Measurements from ENCODE around the gene CORO1C.
"Not testable (repeated sequence)": the region's sequence is repeated elsewhere in the genome, so short reads cannot be mapped to it uniquely, and the experiment has no call there.

Gene CORO1C

DNA sequence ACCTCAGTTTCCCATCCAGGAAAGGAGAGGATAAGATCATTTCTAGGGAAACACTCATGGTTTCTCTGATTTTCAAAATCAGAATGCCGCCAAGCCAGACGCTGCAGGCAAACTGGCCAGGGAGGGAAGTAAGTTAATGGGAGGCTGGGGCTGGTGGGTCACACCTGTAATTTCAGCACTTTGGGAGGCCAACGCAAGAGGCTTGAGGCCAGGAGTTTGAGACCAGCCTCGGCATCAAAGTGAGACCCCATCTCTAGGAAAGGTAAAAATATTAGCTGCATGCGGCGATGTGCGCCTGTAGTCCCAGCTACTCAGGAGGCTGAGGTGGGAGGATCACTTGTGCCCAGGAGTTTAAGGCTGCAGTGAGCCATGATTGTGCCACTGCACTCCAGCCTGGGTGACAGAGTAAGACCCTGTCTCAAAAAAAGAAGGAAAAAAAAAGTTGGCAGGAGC, 98.2 kb downstream of the CORO1C start:
- DNase-seq = no peak

DNA sequence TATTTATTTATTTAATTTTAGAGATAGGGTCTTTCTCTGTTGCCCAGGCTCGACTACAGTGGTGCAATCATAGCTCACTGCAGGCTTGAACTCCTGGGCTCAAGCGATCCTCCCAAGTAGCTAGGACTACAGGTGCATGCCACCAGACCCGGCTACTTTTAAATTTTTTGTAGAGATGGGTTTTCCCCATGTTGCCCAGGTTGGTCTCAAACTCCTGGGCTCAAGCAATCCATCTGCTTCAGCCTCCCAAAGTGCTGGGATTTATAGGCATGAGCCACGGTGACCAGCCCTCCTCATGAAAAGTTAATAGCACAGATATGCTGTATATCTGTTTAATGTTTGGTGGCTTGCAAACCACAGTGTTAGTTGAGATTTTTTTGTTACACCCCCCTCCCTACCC, 100.1 kb downstream of the CORO1C start:
- DNase-seq = not testable (repeated sequence)

DNA sequence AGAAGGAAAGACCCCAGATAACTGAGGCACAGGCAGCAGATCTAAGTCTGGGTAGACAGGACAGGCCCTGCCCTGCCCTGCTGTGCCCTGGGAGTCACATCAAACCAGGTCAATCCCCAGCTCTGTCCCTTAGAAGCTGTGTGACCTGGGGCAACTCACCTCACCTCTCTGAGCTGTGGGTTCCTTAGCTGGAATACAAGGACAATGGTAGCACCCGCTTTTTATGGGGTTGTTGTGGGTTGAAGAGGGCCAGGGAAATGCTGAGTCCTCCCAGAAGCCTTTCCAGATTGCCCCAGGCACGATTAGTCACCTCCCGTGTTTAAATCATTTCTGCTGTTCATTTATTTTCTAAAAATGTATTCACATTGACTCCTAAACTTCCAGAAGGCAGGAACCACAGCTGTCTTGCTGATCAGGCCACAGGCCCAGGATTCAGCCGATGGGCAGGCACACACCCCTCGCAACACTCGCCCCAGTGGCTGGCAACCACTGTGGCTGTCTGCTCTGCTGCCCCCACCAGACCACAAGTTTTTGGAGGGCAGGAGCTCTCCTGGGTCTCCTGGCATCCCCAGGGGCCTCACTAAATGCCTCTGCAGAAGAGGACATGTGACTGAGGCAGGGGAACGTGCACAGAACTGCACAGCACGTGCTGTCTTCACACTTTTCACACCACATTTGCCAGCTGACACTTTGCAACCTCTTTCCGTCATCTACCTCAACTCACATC, 100.7 kb downstream of the CORO1C start:
- peak; percentile 79 for DNase-seq

DNA sequence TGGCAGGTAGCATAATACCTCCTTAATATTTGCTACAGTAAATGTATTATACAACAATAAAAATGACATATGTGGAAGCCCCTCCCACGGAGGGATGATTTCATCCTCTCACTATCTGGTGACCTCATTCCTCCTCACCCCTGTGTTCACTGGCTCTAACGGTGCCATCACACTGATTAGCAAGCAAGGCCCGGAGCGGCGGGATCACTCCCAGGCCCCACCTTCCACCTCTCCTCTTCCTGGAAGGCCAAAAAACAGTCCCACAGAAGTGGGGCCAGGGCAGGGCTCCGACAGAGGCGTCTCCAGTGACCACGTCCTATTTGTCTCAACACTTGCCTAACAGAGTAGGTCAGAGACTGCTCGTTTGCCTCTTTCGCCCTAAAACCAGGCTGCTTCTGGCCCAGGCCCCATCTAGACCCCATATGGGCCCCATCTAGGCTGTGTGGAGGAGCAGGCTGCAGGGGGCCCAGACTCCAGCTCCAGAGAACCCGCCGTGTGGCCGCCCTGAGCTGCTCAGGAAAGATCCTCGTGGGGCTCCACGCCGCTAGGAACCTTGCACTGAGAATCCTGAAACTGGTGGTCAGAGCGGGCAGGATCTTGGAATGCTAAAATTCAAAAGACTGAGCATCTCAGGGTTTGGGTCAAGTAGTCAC, 101.4 kb downstream of the CORO1C start:
- peak; percentile 87 for DNase-seq

DNA sequence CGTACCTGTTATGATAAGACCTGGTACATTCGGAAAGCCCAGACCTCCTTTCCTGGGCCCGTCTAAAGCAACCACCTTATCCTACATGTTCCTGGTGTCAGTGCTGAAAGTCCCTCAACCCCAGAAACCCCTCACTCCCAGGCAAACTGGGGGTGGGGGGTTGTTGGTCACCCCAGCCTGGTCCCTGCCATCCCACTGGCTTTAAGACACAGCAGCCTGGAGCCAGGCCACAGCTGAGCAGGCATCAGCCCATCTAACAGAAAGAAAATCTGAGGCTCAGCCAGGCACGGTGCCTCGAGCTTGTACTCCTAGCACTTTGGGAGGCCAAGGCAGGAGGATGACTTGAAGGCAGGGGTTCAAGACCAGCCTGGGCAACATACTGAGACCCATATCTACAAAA, 102.2 kb downstream of the CORO1C start:
- DNase-seq = no peak

DNA sequence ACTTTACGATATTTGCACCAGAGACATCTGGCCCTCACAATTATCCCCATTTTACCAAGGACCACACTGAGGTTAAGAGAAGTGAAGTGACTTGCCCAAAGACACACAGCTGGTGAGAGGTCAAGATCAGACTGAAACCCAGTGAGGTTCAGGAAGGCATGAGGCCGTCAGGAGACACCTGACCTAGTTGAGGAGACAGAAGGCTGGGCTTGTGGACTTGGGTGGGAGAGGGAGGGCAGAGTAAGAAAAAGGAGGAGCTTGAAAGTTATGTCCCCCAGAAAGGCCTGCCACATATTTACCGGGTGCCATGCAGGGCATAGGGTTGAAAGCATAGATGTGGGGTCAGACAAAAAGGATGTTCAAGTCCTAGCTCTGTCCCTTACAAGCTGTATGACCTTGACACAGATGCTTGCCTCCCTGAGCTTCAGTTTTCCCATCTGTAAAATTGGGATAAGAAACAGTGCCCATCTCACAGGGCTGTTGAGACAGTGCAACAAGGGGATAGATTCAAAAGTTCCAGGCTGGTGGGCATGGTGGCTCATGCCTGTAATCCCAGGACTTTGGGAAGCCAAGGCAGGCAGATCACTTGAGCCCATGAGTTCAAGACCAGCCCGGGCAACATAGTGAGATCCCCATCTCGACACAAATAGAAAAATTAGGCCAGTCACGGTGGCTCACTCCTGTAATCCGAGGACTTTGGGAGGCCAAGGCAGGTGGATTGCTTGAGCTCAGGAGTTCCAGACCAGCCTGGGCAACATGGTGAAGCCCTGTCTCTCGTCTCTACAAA, 104.0 kb downstream of the CORO1C start:
- no peak for DNase-seq

DNA sequence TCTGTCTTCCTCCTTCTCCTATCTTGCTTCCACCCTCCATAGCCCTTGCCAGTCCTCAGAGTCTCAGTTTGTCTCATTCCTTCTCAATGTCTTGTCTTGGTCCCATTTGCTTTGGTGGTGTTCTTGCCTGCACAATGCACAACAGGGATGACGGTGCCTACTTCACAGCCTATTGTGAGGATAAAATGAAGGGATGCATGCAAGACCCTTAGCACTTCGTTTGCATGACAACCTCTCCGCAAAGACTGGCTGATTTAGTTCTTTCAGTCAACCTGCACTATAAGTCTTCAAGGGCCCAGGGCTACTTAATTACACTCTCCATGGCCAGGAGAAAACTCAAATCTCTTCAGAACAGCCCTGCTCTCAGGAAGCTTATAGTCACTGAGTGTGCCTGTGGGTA, 106.1 kb downstream of the CORO1C start:
- DNase-seq = no peak

DNA sequence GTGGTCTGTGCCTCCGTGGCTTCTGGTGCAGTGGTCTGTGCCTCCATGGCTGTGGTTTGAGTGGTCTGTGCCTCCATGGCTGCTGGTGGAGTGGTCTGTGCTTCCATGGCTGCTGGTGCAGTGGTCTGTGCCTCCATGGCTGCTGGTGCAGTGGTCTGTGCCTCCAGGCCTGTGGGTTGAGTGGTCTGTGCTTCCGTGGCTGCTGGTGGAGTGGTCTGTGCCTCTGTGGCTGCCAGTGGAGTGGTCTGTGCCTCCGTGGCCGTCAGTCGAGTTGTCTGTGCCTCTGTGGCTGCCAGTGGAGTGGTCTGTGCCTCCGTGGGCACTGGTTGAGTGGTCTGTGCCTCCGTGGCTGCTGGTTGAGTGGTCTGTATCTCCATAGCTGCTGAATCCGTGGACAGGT, 107.7 kb downstream of the CORO1C start:
- DNase-seq = no peak

DNA sequence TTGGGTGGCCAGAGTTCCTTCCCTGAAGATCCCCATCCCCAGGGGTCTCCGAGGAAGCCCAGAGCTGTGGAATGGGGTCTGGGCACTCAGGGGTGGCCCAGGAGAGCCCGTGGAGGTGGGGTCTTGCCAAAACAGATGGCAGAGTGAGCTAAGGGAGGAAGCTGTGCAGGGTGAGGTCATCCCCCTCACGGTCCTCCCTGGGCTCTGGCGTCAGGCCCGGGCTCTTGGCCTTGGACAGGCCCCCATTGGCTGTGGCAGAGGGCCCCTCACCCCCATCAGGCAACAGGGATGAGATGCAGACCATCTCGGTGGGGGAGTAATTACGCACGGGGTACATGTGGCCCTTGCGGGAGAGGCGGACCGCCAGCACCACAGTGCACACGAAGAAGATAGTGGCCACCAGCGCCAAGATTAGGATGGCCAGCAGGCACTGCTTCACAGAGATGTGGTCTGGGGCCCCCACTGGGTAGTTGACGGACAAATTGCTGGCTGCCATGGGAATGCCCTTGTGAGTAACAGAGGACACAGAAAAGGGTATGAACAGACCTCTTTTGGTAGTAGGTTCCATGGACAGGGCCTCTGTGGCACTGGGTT, 108.3 kb downstream of the CORO1C start:
- DNase-seq = no peak

DNA sequence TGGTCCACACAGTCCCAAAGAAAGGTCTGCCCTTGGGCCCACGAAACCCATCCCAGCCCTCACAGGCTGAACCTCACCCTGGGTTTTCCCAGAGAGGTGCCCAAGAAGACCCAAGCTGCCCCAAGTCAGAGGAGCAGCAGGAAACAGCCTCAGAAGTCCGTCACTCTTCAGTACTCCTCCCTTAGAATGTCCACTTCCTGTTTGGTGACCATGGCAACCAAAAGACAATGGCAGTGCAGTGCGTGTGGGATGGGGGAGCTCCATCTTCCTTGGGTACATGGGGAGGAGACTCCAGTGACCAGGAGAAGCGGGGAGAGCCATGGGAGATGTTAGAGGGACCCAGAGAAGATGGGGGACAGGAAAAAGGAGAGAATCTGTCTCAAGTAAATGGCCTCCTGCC, 108.9 kb downstream of the CORO1C start:
- peak; percentile 77 for DNase-seq

DNA sequence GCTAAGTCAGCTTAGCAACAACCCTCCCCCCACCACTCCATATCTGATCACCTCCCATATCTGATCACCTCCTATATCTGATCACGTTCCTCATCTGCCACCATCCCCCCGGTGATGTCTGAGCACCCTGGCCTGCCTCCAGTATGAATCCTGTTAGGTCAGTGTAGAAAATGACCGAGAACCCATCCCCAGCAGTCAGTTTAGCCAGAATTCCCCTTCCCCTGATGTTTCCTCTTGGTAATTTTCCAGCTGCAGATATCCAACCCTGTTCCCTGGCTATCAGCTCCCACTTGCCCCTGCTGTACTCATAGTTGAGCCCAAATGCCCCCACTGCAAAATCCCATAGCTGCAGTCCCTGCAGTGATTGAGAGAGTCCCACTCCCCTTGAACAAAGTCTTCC, 110.2 kb downstream of the CORO1C start:
- DNase-seq = no peak

DNA sequence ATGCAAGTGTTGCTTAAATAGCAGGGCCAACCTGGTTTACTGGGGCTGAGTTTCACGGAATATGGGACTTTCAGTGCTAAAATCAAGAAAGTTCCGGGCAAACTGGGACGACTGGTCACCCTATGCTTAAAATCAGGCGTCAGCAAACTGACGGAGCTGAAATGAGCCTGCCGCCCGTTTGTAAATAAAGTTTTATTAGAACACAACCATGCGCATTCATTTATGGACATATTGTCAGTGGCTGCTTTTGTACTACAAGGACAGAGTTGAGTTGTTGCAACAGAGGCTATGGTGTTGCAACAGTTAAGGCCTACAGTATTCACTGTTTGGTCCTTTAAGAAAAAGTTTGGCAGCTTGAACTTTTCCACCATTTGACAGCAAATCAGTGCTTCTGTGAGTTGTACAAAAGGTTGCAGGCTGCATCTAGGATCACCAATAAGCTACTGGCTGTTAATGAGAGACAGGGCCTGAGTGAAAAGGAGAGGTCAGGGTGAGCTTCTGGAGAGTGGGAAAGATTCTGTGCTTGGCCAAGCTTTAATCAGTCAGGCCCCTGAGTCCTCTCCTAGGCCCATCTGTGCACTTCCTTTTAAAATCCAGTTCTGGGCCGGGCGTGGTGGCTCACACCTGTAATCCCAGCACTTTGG, 111.0 kb downstream of the CORO1C start:
- DNase-seq = no peak

DNA sequence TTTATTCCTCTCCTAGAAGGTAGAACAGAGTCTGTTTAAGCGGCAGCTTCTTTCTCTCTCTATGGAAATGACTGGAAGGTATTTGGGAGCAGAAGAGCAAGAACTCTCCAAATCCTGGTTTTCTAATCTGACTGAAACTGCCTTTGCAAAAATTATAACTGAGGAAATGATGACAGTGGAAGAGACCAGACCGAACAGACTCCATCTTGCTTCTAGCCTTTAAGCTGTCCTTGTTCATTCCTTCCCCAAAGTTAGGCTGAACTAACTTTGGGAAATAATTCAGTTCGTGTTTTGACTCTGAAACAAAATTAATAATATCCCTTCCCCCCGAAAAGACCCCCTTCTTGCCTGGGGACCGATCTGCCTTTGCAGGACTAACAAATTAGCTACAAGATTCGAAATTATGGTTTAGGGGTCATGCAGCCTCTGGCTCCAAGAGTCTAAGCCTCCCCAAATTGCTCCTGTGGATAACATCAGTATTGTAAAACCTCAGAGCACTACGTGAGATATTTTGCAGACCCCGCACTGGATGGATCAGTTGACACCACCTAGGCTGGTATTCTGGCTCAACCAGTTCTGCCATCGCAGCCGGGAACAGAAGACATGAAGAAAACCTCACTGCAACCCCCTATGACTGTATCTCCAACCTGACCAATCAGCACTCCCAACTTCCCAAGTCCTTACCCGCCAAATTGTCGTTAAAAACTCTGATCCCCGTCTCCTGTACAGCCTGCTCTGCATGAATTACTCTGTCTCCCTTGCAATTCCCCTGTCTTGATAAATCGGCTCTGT, 111.8 kb downstream of the CORO1C start:
- no peak for DNase-seq

DNA sequence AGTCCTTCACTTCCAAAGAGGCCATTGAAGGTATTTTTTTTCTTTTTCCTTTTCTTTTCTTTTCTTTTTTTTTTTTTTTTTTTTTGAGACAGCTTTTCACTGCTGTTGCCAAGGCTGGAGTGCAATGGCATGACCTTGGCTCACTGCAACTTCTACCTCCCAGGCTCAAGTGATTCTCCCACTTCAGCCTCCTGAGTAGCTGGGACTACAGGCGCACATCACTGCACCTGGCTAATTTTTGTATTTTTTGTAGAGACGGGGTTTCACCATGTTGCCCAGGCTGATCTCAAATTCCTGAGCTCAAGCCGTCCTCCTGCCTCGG, 112.4 kb downstream of the CORO1C start:
- not testable (repeated sequence) for DNase-seq

DNA sequence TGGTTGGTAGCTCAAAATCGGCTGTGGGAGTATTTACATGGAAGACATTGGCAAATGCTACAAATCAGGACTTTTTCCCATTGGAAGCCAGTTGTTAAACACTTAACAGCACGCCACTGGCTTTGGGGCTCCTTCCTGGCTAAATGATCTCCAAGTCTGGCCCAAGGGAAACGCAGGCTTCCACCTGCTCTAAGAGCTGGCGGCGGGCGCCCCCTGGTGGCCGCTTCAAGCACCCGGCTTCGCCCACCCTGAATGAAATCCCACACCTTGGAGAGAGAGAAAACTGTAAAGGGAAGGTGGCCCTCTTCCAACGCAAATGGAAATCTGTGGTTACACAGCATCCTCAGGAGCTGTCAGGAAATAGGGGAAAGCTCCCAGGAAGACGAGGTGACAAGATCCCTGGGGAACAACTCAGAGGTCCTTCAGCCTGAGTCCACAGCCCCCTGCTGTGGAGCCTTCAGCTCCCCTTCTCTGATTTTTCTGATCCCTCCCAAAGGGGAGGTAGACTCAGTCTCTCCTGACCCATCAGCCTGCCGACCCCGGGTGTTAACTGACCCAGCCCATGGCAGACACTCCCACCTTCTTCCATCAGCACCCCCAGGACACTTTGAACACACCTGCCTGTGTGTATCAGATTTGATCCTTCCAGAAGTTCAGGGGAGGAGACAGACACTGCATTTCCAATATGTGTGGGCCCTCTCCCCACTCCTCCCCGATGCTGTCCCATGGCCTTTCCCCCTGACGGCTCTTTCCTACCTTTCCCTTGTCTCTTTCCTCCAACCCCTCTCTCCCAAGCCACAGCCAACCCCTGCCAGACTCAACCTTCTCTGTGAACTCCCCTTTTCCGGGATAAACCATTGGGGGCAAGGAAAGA, 113.0 kb downstream of the CORO1C start:
- peak; percentile 77 for DNase-seq

DNA sequence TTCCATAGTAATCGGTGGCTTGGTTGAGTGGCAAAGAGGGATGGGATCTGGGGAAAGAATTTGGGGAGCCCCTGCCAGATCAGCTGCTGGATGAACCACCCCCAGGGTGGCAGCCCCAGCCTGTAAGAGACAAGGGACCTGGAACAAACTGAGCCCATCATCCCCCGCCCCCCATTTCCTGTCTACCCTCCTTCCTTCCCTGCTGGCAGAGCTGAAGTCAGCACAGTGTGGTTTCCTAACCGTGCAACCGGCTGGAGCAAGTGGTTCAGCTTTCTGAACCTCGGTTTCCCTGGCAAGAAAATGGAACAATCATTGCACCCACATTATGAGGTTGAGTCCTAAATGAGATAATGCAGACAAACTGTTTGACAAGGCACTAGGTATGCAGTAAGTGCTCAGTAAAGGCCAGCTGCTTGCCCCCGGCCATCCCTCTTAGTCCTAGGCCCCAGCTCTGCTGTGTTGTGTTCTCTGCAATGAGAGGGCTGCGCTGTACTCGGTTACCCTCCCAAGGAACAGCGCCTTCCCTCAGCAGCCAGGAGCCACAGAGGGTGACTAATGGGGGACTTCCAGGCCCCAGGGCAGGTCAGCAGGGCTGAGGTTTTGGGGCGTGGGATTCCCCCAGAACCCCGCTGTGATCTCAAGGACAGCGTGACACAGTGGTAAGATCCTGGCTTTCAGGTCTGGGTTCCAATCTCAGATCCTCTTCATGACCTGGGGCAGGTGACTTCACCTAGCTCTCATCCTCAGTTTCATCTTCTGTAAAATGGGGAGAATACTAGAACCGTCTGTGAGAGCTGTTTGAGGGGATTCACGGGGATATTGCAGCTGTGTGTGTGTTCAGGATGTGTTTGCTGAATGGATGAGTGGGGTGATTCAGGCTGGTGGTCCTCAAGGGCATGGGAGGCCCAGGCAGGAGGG, 114.1 kb downstream of the CORO1C start:
- DNase-seq = no peak

DNA sequence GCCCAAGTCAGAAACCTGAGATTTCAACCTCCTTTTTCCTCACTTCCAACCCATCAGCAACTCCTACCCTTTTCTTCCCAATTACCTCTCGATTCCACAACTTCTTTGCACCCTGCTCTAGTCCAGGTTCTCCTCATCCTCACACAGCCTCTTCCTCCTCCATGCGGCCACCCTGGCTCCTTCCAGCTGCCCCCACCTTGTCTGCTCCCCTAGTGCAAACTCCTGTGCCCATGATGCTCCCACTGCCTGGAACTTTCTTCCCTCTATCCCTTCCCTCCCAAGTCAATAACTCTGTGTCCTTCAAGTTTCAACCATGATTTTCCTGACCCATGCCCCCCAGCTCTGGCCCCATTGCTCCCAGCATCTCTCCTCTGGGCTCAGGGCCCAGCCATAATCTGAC, 115.0 kb downstream of the CORO1C start:
- DNase-seq = no peak

DNA sequence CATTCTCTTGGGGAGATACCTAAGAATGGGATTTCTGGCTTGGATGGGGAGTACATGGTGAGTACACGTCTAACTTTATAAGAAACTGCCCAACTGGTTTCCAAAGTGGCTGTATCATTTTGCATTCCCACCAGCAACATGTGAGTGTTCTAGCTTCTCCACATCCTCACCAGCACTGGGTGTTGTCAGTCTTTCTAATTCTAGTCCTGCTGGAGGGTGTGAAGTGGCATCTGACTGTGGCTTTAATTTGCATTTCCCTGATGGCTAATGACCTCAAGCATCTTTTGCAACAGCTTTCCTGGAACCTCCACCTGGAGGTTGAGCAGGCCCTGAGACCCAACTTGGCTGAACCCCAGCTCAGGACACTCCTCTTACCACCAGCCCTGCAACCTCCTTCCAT, 115.4 kb downstream of the CORO1C start:
- no peak for DNase-seq

DNA sequence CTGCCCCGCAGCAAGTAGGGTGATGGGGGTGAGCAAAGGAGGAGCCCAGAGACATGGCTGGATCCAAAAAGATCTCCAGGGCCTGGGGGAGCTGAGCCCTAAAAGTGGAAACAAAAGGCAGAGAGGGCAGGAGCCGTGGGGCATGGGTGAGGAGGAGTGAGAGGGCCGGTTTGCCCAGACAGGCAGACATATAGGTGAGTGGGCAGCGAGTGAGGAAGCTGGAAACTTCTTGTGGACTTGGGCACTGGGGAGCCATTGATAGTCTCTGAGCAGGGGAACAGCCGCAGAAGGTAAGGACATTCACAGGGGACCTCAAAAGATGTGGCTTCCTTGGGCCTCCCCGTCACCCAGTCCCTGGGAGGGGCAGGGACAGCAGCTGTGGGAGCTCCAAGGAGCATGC, 116.7 kb downstream of the CORO1C start:
- DNase-seq = no peak

DNA sequence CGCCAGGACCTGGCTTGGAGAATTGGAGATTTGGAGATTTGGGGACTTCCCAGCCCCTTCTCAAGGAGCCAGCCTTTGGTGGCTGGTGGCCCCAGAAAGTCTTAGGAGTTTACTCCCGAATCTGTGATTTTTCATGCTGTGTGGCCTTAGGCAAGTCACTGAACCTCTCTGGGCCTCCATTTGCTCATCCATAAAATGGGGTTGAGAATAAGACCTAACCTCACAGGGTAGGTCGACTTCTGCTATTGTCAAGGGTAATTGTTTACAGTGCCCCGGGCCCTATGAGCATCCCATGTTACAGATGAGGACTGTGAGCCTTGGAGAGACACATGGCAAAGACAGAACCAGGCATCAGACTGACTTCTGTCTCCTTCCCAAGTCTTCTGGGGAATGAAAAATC, 117.3 kb downstream of the CORO1C start:
- no peak for DNase-seq
